HL-60 (cell line): ENCODE data around the gene TANC1.

Source experiments
- DNase-seq, 2 experiments: peaks; one replicate each; pipeline ENCODE4 v3.0.0-alpha.2; 2010 to 2020; ENCODE audit warnings: low read depth in 1 of 2, low spot score in 1 of 2
- H3K27ac ChIP-seq: fragments of 250-450 bp; sonication (Bioruptor Pico); replicated peaks from 2 replicates; pipeline ENCODE4 v1.5.1; 2020; ENCODE audit warnings: mild to moderate bottlenecking, moderate library complexity
- H3K27me3 ChIP-seq: fragments of 250-450 bp; sonication (Bioruptor Pico); 2 replicates; pipeline ENCODE4 v1.5.1; 2021; ENCODE audit warnings: mild to moderate bottlenecking, moderate library complexity; ENCODE audit not compliant: insufficient read depth, poor library complexity, severe bottlenecking
- H3K4me3 ChIP-seq: replicated peaks from 2 replicates; pipeline ENCODE4 v1.5.1; 2011; ENCODE audit warnings: mild to moderate bottlenecking, control low read depth, low read length; ENCODE audit not compliant: insufficient read depth
- CTCF ChIP-seq: IDR thresholded peaks from one replicate; pipeline ENCODE4 v1.5.1; 2011; ENCODE audit warnings: low read length, control low read depth, inconsistent platforms; ENCODE audit not compliant: insufficient read depth
- GABPA ChIP-seq: IDR thresholded peaks from 2 replicates; pipeline ENCODE4 v1.6.1; 2012; ENCODE audit warnings: low read depth
- POLR2AphosphoS5 ChIP-seq: IDR thresholded peaks from 2 replicates; pipeline ENCODE4 v1.6.1; 2012; ENCODE audit warnings: low read depth
- REST ChIP-seq: IDR thresholded peaks from 2 replicates; pipeline ENCODE4 v1.6.1; 2012; ENCODE audit warnings: low read depth; ENCODE audit not compliant: insufficient replicate concordance
- SPI1 ChIP-seq: IDR thresholded peaks from 2 replicates; pipeline ENCODE4 v1.6.1; 2012; ENCODE audit warnings: low read depth, mild to moderate bottlenecking, borderline replicate concordance

The TANC1 gene

GRCh38 chr2:159051661-159052060 is 83.2 kb downstream of the TANC1 start:
- H3K4me3 ChIP-seq: no peak overlapping the region
- TF ChIP-seq SPI1 (no peak), REST (no peak), GABPA (no peak), CTCF (no peak), POLR2AphosphoS5 (no peak)

GRCh38 chr2:159052157-159052601 is 83.7 kb downstream of the TANC1 start:
- Histone ChIP-seq H3K27ac (no peak overlapping the region), H3K27me3 (no peaks in the 10 kb centered on the region), H3K4me3 (no peak overlapping the region)
- TF ChIP-seq POLR2AphosphoS5 (no peak), REST (no peak), GABPA (no peak), SPI1 (no peak), CTCF (no peak)
- DNase-seq: no peak

More at GRCh38 chr2:159051661-159052060, 83.2 kb downstream of the TANC1 start:
- Histone ChIP-seq H3K27me3 (no peaks in the 10 kb centered on the region), H3K27ac (no peak overlapping the region)
- no peak for DNase-seq

GRCh38 chr2:159053161-159054031 is 85.0 kb downstream of the TANC1 start:
- no peaks in the 10 kb centered on the region for H3K27me3 ChIP-seq
- H3K27ac ChIP-seq: no peak overlapping the region
- no peak for DNase-seq
- TF ChIP-seq REST (no peak), SPI1 (no peak), GABPA (no peak), POLR2AphosphoS5 (no peak), CTCF (no peak)
- H3K4me3 ChIP-seq: no peak overlapping the region
